ENCODE results near the gene ISM2. TPM values are rescaled to one million over a fixed set of nuclear protein-coding genes. Genes with fewer than 3 reads are reported as not detected.
A peak's percentile ranks its signal among the peaks of the same experiment; 100 is the strongest.

The ISM2 gene
- total RNA-seq, 2 donors from 2014 or later: 1.0 TPM; not detected in 1

DNA sequence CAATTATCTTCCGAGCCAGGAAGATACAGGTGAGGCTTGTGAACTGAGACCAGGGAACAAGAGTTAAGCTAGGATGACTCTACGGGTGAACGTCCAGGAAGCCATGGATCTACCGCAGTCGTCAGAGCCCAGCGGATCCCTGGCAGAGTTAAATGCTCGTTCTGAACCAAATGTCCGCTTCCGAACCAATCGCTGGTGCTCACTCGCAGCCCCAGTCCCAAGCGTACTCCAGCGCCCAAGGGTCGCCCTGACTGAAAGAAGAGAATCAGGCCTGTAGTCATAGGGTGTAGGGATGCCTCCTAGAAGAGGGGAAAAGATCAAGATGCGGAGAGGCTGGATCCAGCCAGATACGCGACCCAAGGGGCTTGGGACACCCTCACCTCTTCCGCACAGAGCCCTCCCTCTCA is 41.5 kb downstream of the ISM2 start:
- peaks cover 46 to 50% of the 10 kb centered on the region in 2 donors for H3K36me3 Mint-ChIP-seq
- H3K9me3 Mint-ChIP-seq: no peaks in the 10 kb centered on the region
- peak overlapping the region; percentile 93 to 100 for H3K27ac Mint-ChIP-seq
- DNase-seq (ENCODE audit: low spot score in 2 of 2) (no peak), ATAC-seq (peak in 1 of 2 donors; percentile 7)

- peak overlapping the region in 1 of 2 donors; percentile 93 for H3K27ac Mint-ChIP-seq
- ATAC-seq (no peak), DNase-seq (ENCODE audit: low spot score in 2 of 2) (no peak)
- H3K9me3 Mint-ChIP-seq: no peaks in the 10 kb centered on the region
- H3K36me3 Mint-ChIP-seq: peaks cover 46 to 50% of the 10 kb centered on the region in 2 donors
Measured at GRCh38 chr14:77455966-77456640, 42.5 kb downstream of the ISM2 start.

DNA sequence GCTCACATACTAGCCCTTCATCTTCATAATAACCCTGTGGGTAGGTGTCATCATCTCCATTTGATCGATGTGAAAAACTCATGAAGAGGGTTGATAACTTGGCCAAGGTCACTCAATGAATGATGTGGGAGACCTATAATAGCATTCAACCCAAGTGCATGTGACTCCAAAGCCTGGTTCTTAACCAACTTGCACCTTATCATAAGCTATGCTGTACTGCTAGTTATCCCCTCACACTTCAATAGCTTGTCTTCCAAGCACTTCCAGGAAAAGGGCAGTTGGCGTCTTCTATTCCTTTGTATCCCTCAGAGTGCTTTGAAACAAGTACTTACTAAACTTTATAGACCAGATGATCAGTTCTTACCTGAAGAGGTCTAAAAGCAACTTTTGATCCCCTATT is 56.4 kb downstream of the ISM2 start:
- ATAC-seq (no peak), DNase-seq (ENCODE audit: low spot score in 2 of 2) (no peak)
- Mint-ChIP-seq H3K36me3 (peaks cover 0 to 16% of the 10 kb centered on the region in 2 donors), H3K9me3 (no peaks in the 10 kb centered on the region), H3K27ac (no peak overlapping the region)

GRCh38 chr14:77439861-77440260 is 58.8 kb downstream of the ISM2 start:
- H3K36me3 Mint-ChIP-seq: peaks cover 0 to 28% of the 10 kb centered on the region in 2 donors
- no peak for ATAC-seq
- no peak overlapping the region for H3K27ac Mint-ChIP-seq
- no peak for DNase-seq (ENCODE audit: low spot score in 2 of 2)
- H3K9me3 Mint-ChIP-seq: no peaks in the 10 kb centered on the region

GRCh38 chr14:77438596-77438995 is 60.0 kb downstream of the ISM2 start:
- Mint-ChIP-seq H3K36me3 (peaks cover 0 to 29% of the 10 kb centered on the region in 2 donors), H3K27ac (no peak overlapping the region), H3K9me3 (no peaks in the 10 kb centered on the region)
- ATAC-seq: no peak
- no peak for DNase-seq (ENCODE audit: low spot score in 2 of 2)

- ATAC-seq (no peak), DNase-seq (ENCODE audit: low spot score in 2 of 2) (no peak)
- peaks cover 0 to 13% of the 10 kb centered on the region in 2 donors for H3K36me3 Mint-ChIP-seq
- no peaks in the 10 kb centered on the region for H3K9me3 Mint-ChIP-seq
- no peak overlapping the region for H3K27ac Mint-ChIP-seq
Measured at GRCh38 chr14:77436042-77436441, 62.6 kb downstream of the ISM2 start.

GRCh38 chr14:77426396-77426795 is 72.2 kb downstream of the ISM2 start:
- ATAC-seq (no peak), DNase-seq (ENCODE audit: low spot score in 2 of 2) (no peak)
- peaks cover 0 to 3% of the 10 kb centered on the region in 2 donors for H3K9me3 Mint-ChIP-seq
- H3K27ac Mint-ChIP-seq: no peak overlapping the region
- peaks cover 61% of the 10 kb centered on the region in 2 donors for H3K36me3 Mint-ChIP-seq

- Mint-ChIP-seq H3K27ac (no peak overlapping the region), H3K9me3 (peaks cover 4 to 7% of the 10 kb centered on the region in 2 donors), H3K36me3 (peaks cover 70 to 71% of the 10 kb centered on the region in 2 donors)
- ATAC-seq: no peak
- DNase-seq (ENCODE audit: low spot score in 2 of 2): no peak
Measured at GRCh38 chr14:77424862-77425261, 73.8 kb downstream of the ISM2 start.

Other genes starting within 250 kb of the ISM2 start
- not detected for gene NGB, start 227.6 kb downstream of the ISM2 start, total RNA-seq
- gene POMT2, start 177.9 kb downstream of the ISM2 start, total RNA-seq: 10 to 100 TPM; 15.5 to 18.0 TPM
- 10 to 100 TPM; 13.9 to 22.2 TPM for gene GSTZ1, start 177.8 kb downstream of the ISM2 start, total RNA-seq
- gene TMED8, start 121.7 kb downstream of the ISM2 start, total RNA-seq: 10 to 100 TPM; 15.2 to 32.9 TPM
- under 1 TPM; 0.20 to 0.27 TPM for gene SAMD15, start 121.4 kb downstream of the ISM2 start, total RNA-seq
- under 1 TPM; 0.47 to 0.87 TPM for gene NOXRED1, start 75.3 kb downstream of the ISM2 start, total RNA-seq
- 10 to 100 TPM; 14.7 to 21.5 TPM for gene VIPAS39, start 41.2 kb downstream of the ISM2 start, total RNA-seq
- 100 to 1,000 TPM; 192 to 295 TPM for gene AHSA1, start 40.7 kb downstream of the ISM2 start, total RNA-seq
- 10 to 100 TPM; 18.8 to 25.8 TPM for gene SPTLC2, start 117.8 kb upstream of the ISM2 start, total RNA-seq
- gene ALKBH1, start 209.2 kb upstream of the ISM2 start, total RNA-seq: 10 to 100 TPM; 16.6 to 17.2 TPM
- gene SLIRP, start 209.3 kb upstream of the ISM2 start, total RNA-seq: 100 to 1,000 TPM in 1 of 2 donors, 10 to 100 TPM in 1; 45.9 to 123 TPM